Endothelial cell (in vitro differentiated cells): ENCODE data around the gene FAM83B. TPM values are rescaled to one million over a fixed set of nuclear protein-coding genes. Genes with fewer than 3 reads are reported as not detected.
"Not testable (repeated sequence)": the region's sequence is repeated elsewhere in the genome, so short reads cannot be mapped to it uniquely, and the experiment has no call there.

Experiments used
- DNase-seq: peaks from one replicate; pipeline ENCODE4 v3.0.0; 2021; ENCODE audit warnings: low spot score
- H3K27ac Mint-ChIP-seq: one replicate; pipeline ENCODE4 v1.8.0; 2021; ENCODE audit warnings: mixed read lengths, inconsistent platforms; ENCODE audit not compliant: unreplicated experiment
- H3K27me3 Mint-ChIP-seq: one replicate; pipeline ENCODE4 v1.8.0; 2021; ENCODE audit warnings: mild to moderate bottlenecking, moderate library complexity, mixed read lengths, inconsistent platforms; ENCODE audit not compliant: unreplicated experiment
- H3K36me3 Mint-ChIP-seq: one replicate; pipeline ENCODE4 v1.8.0; 2021; ENCODE audit warnings: mild to moderate bottlenecking, low read depth, mixed read lengths, inconsistent platforms; ENCODE audit not compliant: unreplicated experiment
- H3K4me1 Mint-ChIP-seq: one replicate; pipeline ENCODE4 v1.8.0; 2021; ENCODE audit warnings: mild to moderate bottlenecking, mixed read lengths, inconsistent platforms; ENCODE audit not compliant: unreplicated experiment
- H3K4me3 Mint-ChIP-seq: one replicate; pipeline ENCODE4 v1.8.0; 2021; ENCODE audit warnings: mild to moderate bottlenecking, mixed read lengths, inconsistent platforms; ENCODE audit not compliant: unreplicated experiment
- H3K9me3 Mint-ChIP-seq: one replicate; pipeline ENCODE4 v1.8.0; 2021; ENCODE audit warnings: mixed read lengths, inconsistent platforms; ENCODE audit not compliant: unreplicated experiment
- CTCF ChIP-seq: fragments of 200-600 bp; sonication (generic); IDR thresholded peaks from one replicate; pipeline ENCODE4 v1.5.0; 2021; ENCODE audit warnings: antibody characterized with exemption; ENCODE audit not compliant: unreplicated experiment
- total RNA-seq: library from RNA; stranded (reverse); fragmentation: NEBNext Ultra II Directional; extraction: Animal tissue kit (Norgen Biotek cat#: 25700); gene quantifications from one replicate; pipeline ENCODE4 v1.2.1, GENCODE V29; 2021; ENCODE audit not compliant: unreplicated experiment

The FAM83B gene
- total RNA-seq, 1 donor from 2014 or later, result 1.1 TPM

DNA sequence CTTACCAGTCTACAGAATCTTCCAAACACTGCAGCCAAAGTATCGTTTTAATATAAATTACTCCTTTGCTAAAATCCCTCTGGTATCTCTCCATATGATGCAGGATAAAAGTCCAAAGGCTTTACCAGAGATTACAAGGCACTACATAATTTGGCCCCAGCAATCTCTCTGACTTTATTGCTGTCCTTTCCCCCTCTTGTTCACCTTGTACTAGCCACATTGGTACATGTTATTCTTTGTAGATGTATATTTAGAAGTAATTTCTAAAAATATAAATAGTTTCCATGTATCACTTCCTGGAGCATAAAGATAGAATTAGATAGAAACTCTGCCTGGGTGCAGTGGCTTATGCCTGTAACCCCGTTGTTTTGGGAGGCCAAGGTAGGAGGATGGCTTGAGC lies 28.7 kb upstream of the FAM83B start:
- DNase-seq, result no peak
- Mint-ChIP-seq H3K27ac (no peak overlapping the region), H3K36me3 (no peaks in the 10 kb centered on the region), H3K4me3 (no peak overlapping the region), H3K9me3 (no peaks in the 10 kb centered on the region), H3K4me1 (no peaks in the 10 kb centered on the region), H3K27me3 (no peaks in the 10 kb centered on the region)
- TF ChIP-seq CTCF, result no peak

- not testable (repeated sequence) for H3K27me3 Mint-ChIP-seq, H3K36me3 Mint-ChIP-seq, H3K4me1 Mint-ChIP-seq, H3K4me3 Mint-ChIP-seq, DNase-seq, H3K9me3 Mint-ChIP-seq, H3K27ac Mint-ChIP-seq
Observed at GRCh38 chr6:54824225-54824624, 22.3 kb upstream of the FAM83B start.

GRCh38 chr6:54827010-54827409 lies 19.6 kb upstream of the FAM83B start:
- Mint-ChIP-seq H3K27me3 (no peaks in the 10 kb centered on the region), H3K9me3 (no peaks in the 10 kb centered on the region), H3K27ac (no peak overlapping the region), H3K36me3 (no peaks in the 10 kb centered on the region), H3K4me3 (no peak overlapping the region), H3K4me1 (no peaks in the 10 kb centered on the region)
- DNase-seq, result no peak
- no peak for TF ChIP-seq CTCF

GRCh38 chr6:54830216-54830615 lies 16.4 kb upstream of the FAM83B start:
- H3K9me3 Mint-ChIP-seq, result no peaks in the 10 kb centered on the region
- no peak for DNase-seq
- TF ChIP-seq CTCF, result no peak
- no peaks in the 10 kb centered on the region for H3K4me1 Mint-ChIP-seq
- no peaks in the 10 kb centered on the region for H3K36me3 Mint-ChIP-seq
- no peak overlapping the region for H3K27ac Mint-ChIP-seq
- H3K27me3 Mint-ChIP-seq, result no peaks in the 10 kb centered on the region
- no peak overlapping the region for H3K4me3 Mint-ChIP-seq

- Mint-ChIP-seq H3K27ac (no peak overlapping the region), H3K27me3 (peaks cover 2% of the 10 kb centered on the region), H3K9me3 (no peaks in the 10 kb centered on the region), H3K4me1 (no peaks in the 10 kb centered on the region), H3K4me3 (no peak overlapping the region), H3K36me3 (no peaks in the 10 kb centered on the region)
- TF ChIP-seq CTCF, result no peak
- no peak for DNase-seq
Observed at GRCh38 chr6:54835176-54835575, 11.4 kb upstream of the FAM83B start.
